Muscle layer of duodenum (tissue), 2 donors: ENCODE results near the gene UBN2.
"Not testable (repeated sequence)": the region's sequence is repeated elsewhere in the genome, so short reads cannot be mapped to it uniquely, and the experiment has no call there.

Experiments used
- H3K27ac ChIP-seq: one replicate; pipeline ENCODE4 v1.7.0; 2013; ENCODE audit warnings: mild to moderate bottlenecking, low read length
- H3K27me3 ChIP-seq: one replicate; pipeline ENCODE4 v1.7.0; 2013; ENCODE audit warnings: low read depth, mild to moderate bottlenecking, control low read depth, low read length
- H3K36me3 ChIP-seq, 2 donors: one replicate each; pipeline ENCODE4 v1.7.0; 2013; ENCODE audit warnings: low read length in 2 of 2, control low read depth in 1 of 2, mild to moderate bottlenecking in 1 of 2; ENCODE audit not compliant: insufficient read depth in 2 of 2, control insufficient read depth in 1 of 2
- H3K4me1 ChIP-seq, 2 donors: one replicate each; pipeline ENCODE4 v1.7.0; 2013; ENCODE audit warnings: low read length in 2 of 2, mild to moderate bottlenecking in 2 of 2, control low read depth in 1 of 2, moderate library complexity in 1 of 2; ENCODE audit not compliant: insufficient read depth in 2 of 2, control insufficient read depth in 1 of 2
- H3K4me3 ChIP-seq, 2 donors: one replicate each; pipeline ENCODE4 v1.7.0; 2013; ENCODE audit warnings: low read length in 2 of 2, low read depth in 1 of 2, mild to moderate bottlenecking in 1 of 2
- H3K9me3 ChIP-seq, 2 donors: one replicate each; pipeline ENCODE4 v1.7.0; 2013; ENCODE audit warnings: low read length in 2 of 2, control low read depth in 1 of 2, mild to moderate bottlenecking in 1 of 2; ENCODE audit not compliant: control insufficient read depth in 1 of 2
- donor health status: healthy.

The UBN2 gene

GRCh38 chr7:139299296-139299695 is 68.3 kb downstream of the UBN2 start:
- Histone ChIP-seq H3K4me3 (no peak overlapping the region), H3K27ac (no peak overlapping the region), H3K9me3 (no peaks in the 10 kb centered on the region), H3K4me1 (no peaks in the 10 kb centered on the region), H3K36me3 (peaks cover 8 to 11% of the 10 kb centered on the region in 2 donors), H3K27me3 (no peaks in the 10 kb centered on the region)

GRCh38 chr7:139300390-139300789 is 69.4 kb downstream of the UBN2 start:
- no peaks in the 10 kb centered on the region for H3K9me3 ChIP-seq
- H3K36me3 ChIP-seq = peaks cover 1 to 5% of the 10 kb centered on the region in 2 donors
- H3K27ac ChIP-seq = no peak overlapping the region
- H3K27me3 ChIP-seq = no peaks in the 10 kb centered on the region
- no peaks in the 10 kb centered on the region for H3K4me1 ChIP-seq
- H3K4me3 ChIP-seq = no peak overlapping the region

- Histone ChIP-seq H3K4me1 (no peaks in the 10 kb centered on the region), H3K4me3 (no peak overlapping the region), H3K36me3 (peaks cover 5% of the 10 kb centered on the region in 2 donors), H3K9me3 (no peaks in the 10 kb centered on the region), H3K27ac (no peak overlapping the region), H3K27me3 (no peaks in the 10 kb centered on the region)
Observed at GRCh38 chr7:139304517-139304916, 73.5 kb downstream of the UBN2 start.

GRCh38 chr7:139317939-139318505 is 87.0 kb downstream of the UBN2 start:
- no peak overlapping the region for H3K27ac ChIP-seq
- no peak overlapping the region for H3K4me3 ChIP-seq
- no peaks in the 10 kb centered on the region for H3K27me3 ChIP-seq
- H3K9me3 ChIP-seq = no peaks in the 10 kb centered on the region
- H3K4me1 ChIP-seq = no peaks in the 10 kb centered on the region
- H3K36me3 ChIP-seq = no peaks in the 10 kb centered on the region

GRCh38 chr7:139321071-139321745 is 90.2 kb downstream of the UBN2 start:
- no peak overlapping the region for H3K4me3 ChIP-seq
- H3K36me3 ChIP-seq = no peaks in the 10 kb centered on the region
- H3K9me3 ChIP-seq = no peaks in the 10 kb centered on the region
- no peaks in the 10 kb centered on the region for H3K27me3 ChIP-seq
- H3K4me1 ChIP-seq = no peaks in the 10 kb centered on the region
- H3K27ac ChIP-seq = no peak overlapping the region

- H3K9me3 ChIP-seq, H3K36me3 ChIP-seq, H3K27me3 ChIP-seq, H3K4me1 ChIP-seq, H3K4me3 ChIP-seq, H3K27ac ChIP-seq: not testable (repeated sequence)
Observed at GRCh38 chr7:139324709-139325108, 93.7 kb downstream of the UBN2 start.

- H3K9me3 ChIP-seq = no peaks in the 10 kb centered on the region
- H3K27me3 ChIP-seq = no peaks in the 10 kb centered on the region
- H3K27ac ChIP-seq = no peak overlapping the region
- H3K4me1 ChIP-seq = no peaks in the 10 kb centered on the region
- H3K36me3 ChIP-seq = no peaks in the 10 kb centered on the region
- H3K4me3 ChIP-seq = no peak overlapping the region
Observed at GRCh38 chr7:139328375-139328774, 97.3 kb downstream of the UBN2 start.

- Histone ChIP-seq H3K9me3 (no peaks in the 10 kb centered on the region), H3K27me3 (no peaks in the 10 kb centered on the region), H3K4me1 (no peaks in the 10 kb centered on the region), H3K36me3 (no peaks in the 10 kb centered on the region), H3K4me3 (no peak overlapping the region), H3K27ac (no peak overlapping the region)
Observed at GRCh38 chr7:139329119-139329518, 98.1 kb downstream of the UBN2 start.

- no peaks in the 10 kb centered on the region for H3K9me3 ChIP-seq
- no peak overlapping the region for H3K4me3 ChIP-seq
- H3K4me1 ChIP-seq = no peaks in the 10 kb centered on the region
- no peaks in the 10 kb centered on the region for H3K27me3 ChIP-seq
- no peaks in the 10 kb centered on the region for H3K36me3 ChIP-seq
- no peak overlapping the region for H3K27ac ChIP-seq
Observed at GRCh38 chr7:139330333-139331030, 99.4 kb downstream of the UBN2 start.

GRCh38 chr7:139332697-139333359 is 101.8 kb downstream of the UBN2 start:
- H3K36me3 ChIP-seq = no peaks in the 10 kb centered on the region
- H3K4me3 ChIP-seq = no peak overlapping the region
- no peaks in the 10 kb centered on the region for H3K4me1 ChIP-seq
- no peak overlapping the region for H3K27ac ChIP-seq
- no peaks in the 10 kb centered on the region for H3K9me3 ChIP-seq
- no peaks in the 10 kb centered on the region for H3K27me3 ChIP-seq

- H3K9me3 ChIP-seq, H3K4me3 ChIP-seq, H3K36me3 ChIP-seq, H3K4me1 ChIP-seq, H3K27me3 ChIP-seq, H3K27ac ChIP-seq: not testable (repeated sequence)
Observed at GRCh38 chr7:139333443-139333842, 102.4 kb downstream of the UBN2 start.
